IPS-18a (cell line): Measurements from ENCODE around the gene CFAP43.
A peak's percentile ranks its signal among the peaks of the same experiment; 100 is the strongest.

ENCODE experiments used
- H3K27ac ChIP-seq: one replicate; pipeline ENCODE4 v1.5.1; 2013; ENCODE audit warnings: low read length
- H3K27me3 ChIP-seq: one replicate; pipeline ENCODE4 v1.6.1; 2013; ENCODE audit warnings: mild to moderate bottlenecking, low read length; ENCODE audit not compliant: control insufficient read depth, insufficient read depth
- H3K36me3 ChIP-seq: one replicate; pipeline ENCODE4 v1.6.1; 2013; ENCODE audit warnings: low read depth, low read length; ENCODE audit not compliant: control insufficient read depth
- H3K4me1 ChIP-seq: one replicate; pipeline ENCODE4 v1.6.1; 2013; ENCODE audit warnings: low read depth, low read length; ENCODE audit not compliant: control insufficient read depth
- H3K4me3 ChIP-seq: one replicate; pipeline ENCODE4 v1.5.1; 2013; ENCODE audit warnings: low read length
- H3K9ac ChIP-seq: one replicate; pipeline ENCODE4 v1.6.1; 2013; ENCODE audit warnings: mild to moderate bottlenecking, low read length, moderate library complexity
- H3K9me3 ChIP-seq: one replicate; pipeline ENCODE4 v1.6.1; 2013; ENCODE audit warnings: low read depth, low read length; ENCODE audit not compliant: control insufficient read depth

The CFAP43 gene

GRCh38 chr10:104127411-104127810 lies 104.8 kb downstream of the CFAP43 start:
- no peaks in the 10 kb centered on the region for H3K27me3 ChIP-seq
- no peaks in the 10 kb centered on the region for H3K9me3 ChIP-seq
- H3K9ac ChIP-seq = no peak overlapping the region
- peaks cover 4% of the 10 kb centered on the region for H3K4me1 ChIP-seq
- peaks cover 3% of the 10 kb centered on the region for H3K36me3 ChIP-seq
- no peak overlapping the region for H3K4me3 ChIP-seq
- no peak overlapping the region for H3K27ac ChIP-seq

GRCh38 chr10:104123397-104123796 lies 108.8 kb downstream of the CFAP43 start:
- Histone ChIP-seq H3K4me1 (peaks cover 16% of the 10 kb centered on the region), H3K27ac (no peak overlapping the region), H3K4me3 (no peak overlapping the region), H3K9ac (no peak overlapping the region), H3K9me3 (no peaks in the 10 kb centered on the region), H3K27me3 (no peaks in the 10 kb centered on the region), H3K36me3 (peaks cover 3% of the 10 kb centered on the region)

DNA sequence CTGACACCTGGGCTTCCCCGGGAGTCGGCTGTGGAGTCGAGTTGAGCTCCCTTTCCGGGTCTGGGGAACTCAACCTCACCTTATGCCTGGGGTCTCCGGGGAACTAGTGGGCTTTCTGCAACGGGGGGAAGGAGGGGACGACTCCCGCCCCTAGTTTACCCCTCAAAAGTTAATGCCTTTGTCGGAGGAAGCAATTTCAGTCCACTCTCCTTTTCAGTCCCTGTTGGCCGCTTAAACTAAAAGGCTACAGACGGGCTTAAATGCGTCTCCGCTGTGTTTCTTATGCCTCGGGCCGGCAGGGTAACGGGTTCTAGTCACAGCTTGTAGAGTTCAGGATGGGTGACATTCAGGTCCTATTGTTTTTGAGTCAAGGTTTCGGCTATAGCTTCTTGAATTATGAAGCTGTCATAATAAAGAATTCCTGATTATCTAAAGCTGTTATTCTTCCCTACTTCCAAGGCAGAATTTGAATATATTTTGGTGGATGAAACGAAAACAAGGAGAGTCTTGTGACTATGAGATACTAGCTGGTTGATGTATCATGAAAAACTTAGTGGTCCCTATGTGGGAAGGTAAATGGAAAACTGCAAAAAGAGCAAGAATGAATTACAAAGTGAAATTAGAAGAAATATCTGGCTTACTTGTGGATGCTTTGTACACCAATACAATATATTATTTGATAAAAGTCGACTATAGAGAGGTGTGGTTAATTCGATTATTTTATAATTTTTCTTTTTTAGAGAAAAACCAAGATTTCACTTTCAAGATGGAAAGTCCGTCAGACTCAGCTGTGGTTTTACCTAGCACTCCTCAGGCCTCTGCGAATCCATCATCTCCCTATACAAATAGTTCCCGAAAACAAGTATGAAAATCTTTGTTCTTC lies 109.7 kb downstream of the CFAP43 start:
- Histone ChIP-seq H3K9ac (peak overlapping the region; percentile 98), H3K9me3 (no peaks in the 10 kb centered on the region), H3K27ac (peak overlapping the region; percentile 94), H3K4me3 (peak overlapping the region; percentile 96), H3K27me3 (no peaks in the 10 kb centered on the region), H3K4me1 (peaks cover 16% of the 10 kb centered on the region), H3K36me3 (peaks cover 3% of the 10 kb centered on the region)

- Histone ChIP-seq H3K4me3 (peak within 1 kb of the TSS; percentile 96), H3K27ac (peak within 1 kb of the TSS; percentile 99), H3K9me3 (no peaks in the 10 kb centered on the region), H3K9ac (peak within 1 kb of the TSS; percentile 100), H3K27me3 (no peaks in the 10 kb centered on the region), H3K4me1 (peaks cover 11% of the 10 kb centered on the region), H3K36me3 (peaks cover 3% of the 10 kb centered on the region)
Observed at GRCh38 chr10:104121485-104122224, 110.5 kb downstream of the CFAP43 start, which contains the start of gene SFR1. Gene SFR1 (plus strand): TSS chr10:104122171. CDS start chr10:104122184, 13 bp downstream.

DNA sequence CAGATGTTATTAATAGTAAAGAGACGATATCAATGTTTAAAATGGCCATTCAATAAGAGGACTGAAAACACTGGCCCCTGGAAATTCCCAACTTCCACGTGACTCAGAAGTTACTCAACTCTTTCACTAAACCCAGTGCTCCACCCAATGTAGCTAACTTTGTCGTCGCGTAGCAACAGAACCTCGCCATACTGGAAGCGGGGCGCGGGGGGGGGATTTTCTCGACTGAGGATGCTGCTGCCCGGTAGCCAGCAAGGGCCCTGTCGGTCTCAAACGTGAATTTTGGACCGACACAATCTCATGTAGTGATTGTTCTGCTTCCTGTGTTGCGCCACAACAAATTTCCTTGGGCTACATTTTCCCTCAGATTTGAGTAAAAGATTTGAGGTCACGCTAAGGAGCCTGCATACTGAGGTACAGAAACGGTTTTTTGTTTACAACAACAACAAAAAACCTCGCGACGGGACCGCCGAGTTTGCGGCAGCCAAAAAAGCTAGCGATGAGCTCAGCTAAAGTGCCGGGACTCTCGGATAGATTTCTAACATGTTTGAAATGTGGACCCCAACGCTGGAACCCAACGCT lies 111.2 kb downstream of the CFAP43 start:
- H3K27ac ChIP-seq = peak overlapping the region; percentile 99

DNA sequence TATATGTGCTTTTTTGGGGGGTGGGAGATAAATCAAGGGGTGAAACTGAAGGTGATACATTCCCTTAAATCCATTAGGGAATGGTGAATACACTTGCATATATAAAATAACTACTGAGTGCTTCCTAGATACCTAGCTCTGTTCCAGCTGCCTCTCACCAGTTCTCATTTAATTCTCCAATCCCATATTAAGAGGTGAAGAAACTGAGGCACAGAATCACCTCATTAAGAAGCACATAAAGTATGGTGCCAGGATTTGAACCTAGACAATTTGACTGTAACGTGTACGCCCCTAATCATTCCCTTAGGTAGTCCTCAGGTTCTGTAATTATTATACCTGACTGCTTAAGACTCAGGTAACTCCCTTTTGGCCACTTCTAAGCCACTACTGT lies 111.7 kb downstream of the CFAP43 start:
- peak overlapping the region; percentile 99 for H3K27ac ChIP-seq
- H3K4me1 ChIP-seq = peaks cover 11% of the 10 kb centered on the region
- no peaks in the 10 kb centered on the region for H3K9me3 ChIP-seq
- peak overlapping the region; percentile 100 for H3K9ac ChIP-seq
- peak overlapping the region; percentile 94 for H3K4me3 ChIP-seq
- peaks cover 3% of the 10 kb centered on the region for H3K36me3 ChIP-seq
- H3K27me3 ChIP-seq = no peaks in the 10 kb centered on the region

More for the DNA sequence above, 111.2 kb downstream of the CFAP43 start:
- H3K4me3 ChIP-seq = peak overlapping the region; percentile 94
- H3K9me3 ChIP-seq = no peaks in the 10 kb centered on the region
- peak overlapping the region; percentile 100 for H3K9ac ChIP-seq
- no peaks in the 10 kb centered on the region for H3K27me3 ChIP-seq
- peaks cover 3% of the 10 kb centered on the region for H3K36me3 ChIP-seq
- peaks cover 11% of the 10 kb centered on the region for H3K4me1 ChIP-seq

GRCh38 chr10:104119996-104120395 lies 112.2 kb downstream of the CFAP43 start:
- Histone ChIP-seq H3K27me3 (no peaks in the 10 kb centered on the region), H3K9me3 (no peaks in the 10 kb centered on the region), H3K4me1 (peaks cover 11% of the 10 kb centered on the region), H3K36me3 (no peaks in the 10 kb centered on the region), H3K9ac (peak overlapping the region; percentile 100), H3K4me3 (peak overlapping the region; percentile 94), H3K27ac (peak overlapping the region; percentile 99)

DNA sequence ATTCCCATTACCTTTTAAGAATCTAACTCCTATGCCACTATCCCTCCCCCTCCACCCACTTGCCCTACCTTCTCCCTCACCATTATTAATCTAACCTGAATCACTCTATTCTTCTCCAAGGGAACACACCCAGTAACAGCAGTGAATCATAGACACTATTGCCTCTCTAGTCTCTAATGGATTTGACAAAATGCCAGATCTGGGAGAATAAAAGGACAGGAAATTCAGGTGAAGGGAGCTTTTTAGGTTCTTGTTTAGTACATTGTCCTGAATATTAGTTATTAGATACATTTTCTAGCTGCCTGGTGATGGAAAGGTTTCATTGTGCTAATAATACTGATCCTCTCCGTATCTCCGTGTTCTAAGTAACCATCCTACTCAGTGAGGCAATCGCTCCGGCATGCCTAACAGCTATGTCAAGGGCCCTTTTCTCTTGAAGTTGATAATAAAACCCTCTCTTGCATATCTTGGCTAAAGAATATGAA lies 114.3 kb downstream of the CFAP43 start:
- H3K4me3 ChIP-seq = no peak overlapping the region
- peaks cover 11% of the 10 kb centered on the region for H3K4me1 ChIP-seq
- no peaks in the 10 kb centered on the region for H3K36me3 ChIP-seq
- no peaks in the 10 kb centered on the region for H3K9me3 ChIP-seq
- H3K9ac ChIP-seq = no peak overlapping the region
- no peak overlapping the region for H3K27ac ChIP-seq
- no peaks in the 10 kb centered on the region for H3K27me3 ChIP-seq

DNA sequence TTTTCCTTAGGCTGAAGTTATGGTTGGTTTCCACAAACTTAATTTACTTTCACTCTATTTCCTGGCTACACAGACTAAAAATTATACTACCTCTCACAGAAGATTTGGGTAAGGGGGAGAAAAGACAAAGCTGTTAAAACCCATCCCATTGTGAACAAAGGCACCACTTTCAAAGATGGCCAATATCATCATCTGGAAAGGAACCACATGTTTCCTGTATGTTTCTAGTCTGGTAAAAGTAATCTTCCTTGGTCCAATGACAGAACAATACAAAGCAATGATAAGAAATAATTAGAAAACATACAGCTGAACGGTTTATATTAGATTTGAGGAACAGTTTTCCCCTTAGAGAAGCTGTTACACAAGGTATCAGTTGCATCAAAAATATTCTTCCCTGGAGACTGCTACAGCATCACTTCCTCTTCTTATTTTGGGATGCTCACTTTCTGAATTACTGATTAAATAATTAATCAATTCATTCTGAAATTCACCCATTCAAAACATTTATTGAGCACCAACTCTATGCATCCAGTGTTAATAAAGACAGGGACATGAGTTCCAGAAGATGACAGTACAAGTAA lies 118.7 kb downstream of the CFAP43 start:
- Histone ChIP-seq H3K9ac (no peak overlapping the region), H3K9me3 (no peaks in the 10 kb centered on the region), H3K27me3 (no peaks in the 10 kb centered on the region), H3K27ac (no peak overlapping the region), H3K36me3 (no peaks in the 10 kb centered on the region), H3K4me1 (no peaks in the 10 kb centered on the region), H3K4me3 (no peak overlapping the region)

DNA sequence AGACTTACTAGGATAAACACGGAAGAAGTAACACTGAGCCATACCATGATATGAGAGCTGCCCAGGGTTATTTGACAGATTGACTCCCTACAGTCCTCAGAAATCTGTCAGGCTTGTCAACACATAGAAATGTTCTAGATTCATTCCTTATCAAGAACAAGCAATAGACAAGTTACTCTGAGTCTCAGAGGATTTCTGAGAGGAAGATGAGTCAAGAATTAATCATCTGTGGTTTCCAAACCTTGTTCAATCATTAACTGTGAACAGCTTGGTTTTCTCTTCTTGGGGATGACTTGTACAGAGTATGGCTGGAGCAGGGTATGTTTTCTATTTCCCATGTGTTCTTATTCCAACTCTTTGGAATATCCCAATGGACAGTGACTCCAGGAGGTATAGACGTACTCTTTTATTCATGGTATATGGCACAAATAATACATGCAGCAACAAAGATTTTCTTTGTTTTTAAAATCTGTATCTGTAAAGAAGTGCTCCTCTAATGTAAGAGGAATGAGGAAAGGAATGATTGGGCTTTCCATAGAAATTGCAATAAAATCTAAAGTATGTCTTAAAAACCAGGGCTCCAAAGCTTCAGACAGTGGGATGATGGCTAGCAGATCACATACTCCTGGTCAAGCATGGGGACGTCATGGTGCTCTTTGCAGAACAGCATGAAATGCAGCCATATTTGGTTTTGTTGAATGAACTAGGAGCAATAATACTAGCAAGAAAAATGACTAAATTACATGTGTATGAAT lies 122.1 kb downstream of the CFAP43 start:
- Histone ChIP-seq H3K4me3 (no peak overlapping the region), H3K9me3 (no peaks in the 10 kb centered on the region), H3K4me1 (no peaks in the 10 kb centered on the region), H3K9ac (no peak overlapping the region), H3K27me3 (no peaks in the 10 kb centered on the region), H3K27ac (no peak overlapping the region), H3K36me3 (no peaks in the 10 kb centered on the region)
